ENCODE data around the gene NTRK3.

The NTRK3 gene

GRCh38 chr15:87817553-87817952 lies 439.0 kb downstream of the NTRK3 start:
- DNase-seq (ENCODE audit: low read depth), result no peak

DNA sequence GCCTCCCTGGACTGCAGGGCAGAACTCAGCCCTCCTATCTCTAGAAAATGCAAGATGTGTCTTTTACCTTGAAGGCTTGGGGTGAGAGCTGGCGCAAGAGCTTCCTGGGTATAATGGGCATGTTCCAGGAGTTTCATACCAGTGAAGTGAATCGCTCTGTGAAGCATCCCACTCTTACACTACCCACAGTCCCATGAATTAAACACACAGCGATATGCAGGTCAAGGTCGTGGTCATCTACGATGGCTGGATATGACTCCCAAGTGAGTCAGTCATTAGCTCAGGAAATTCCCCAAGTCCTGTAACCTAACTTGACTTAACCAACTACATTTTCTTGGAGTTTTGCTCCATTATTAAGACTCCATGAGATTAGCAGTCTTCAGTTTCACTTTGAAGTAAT lies 439.7 kb downstream of the NTRK3 start:
- no peak for DNase-seq (ENCODE audit: low read depth)

GRCh38 chr15:87816016-87816415 lies 440.5 kb downstream of the NTRK3 start:
- DNase-seq (ENCODE audit: low read depth), result no peak

Measured in stimulated activated CD8-positive, alpha-beta memory T cell treated with anti-CD3 and anti-CD28 coated beads, Interleukin-7, amount 100 ng/mL, for 24 hours (primary cell).